ENCODE data around the gene SLC22A17. TPM values are rescaled to one million over a fixed set of nuclear protein-coding genes. Genes with fewer than 3 reads are reported as not detected.

SLC22A17 gene
- total and polyA plus RNA-seq, 2 of the 8 experiments (the other 6 are each of a cell fraction or from before 2014, with no cell fraction given) = 43.0 to 49.0 TPM

- Histone ChIP-seq H3K4ac (replicated peaks; ENCODE audit: insufficient read length, low read depth, low read length) (no peak overlapping the region), H3K9ac (replicated peaks in 1 of 4; ENCODE audit: extremely low read depth in 1 of 4, low read depth in 3 of 4, low read length in 3 of 4) (no peak overlapping the region), H3K27me3 (replicated peaks in 1 of 4; ENCODE audit: control insufficient read depth in 3 of 4, extremely low read depth in 1 of 4, insufficient read depth in 3 of 4, low read length in 3 of 4) (peaks cover 0 to 14% (median 10%) of the 10 kb centered on the region in 4 experiments; a peak in 6 of 7 replicates), H4K8ac (ENCODE audit: extremely low read depth, insufficient read depth, low read length) (no peak overlapping the region), H4K5ac (ENCODE audit: insufficient read length, low read depth, low read length) (no peak overlapping the region), H3K27ac (ENCODE audit: low read depth, low read length) (no peak overlapping the region), H3K9me3 (ENCODE audit: insufficient read depth in 2 of 2, low read depth in 1 of 2, low read length in 1 of 2) (no peaks in the 10 kb centered on the region), H2AFZ (ENCODE audit: low read length) (no peak overlapping the region), H3K4me1 (replicated peaks in 1 of 4; ENCODE audit: control insufficient read depth in 3 of 4, insufficient read depth in 4 of 4, low read length in 3 of 4) (peaks cover 0 to 3% (median 2%) of the 10 kb centered on the region in 4 experiments; a peak in 4 of 7 replicates), H3K36me3 (ENCODE audit: control insufficient read depth in 2 of 4, insufficient read depth in 4 of 4, low read length in 3 of 4) (peaks cover 0 to 22% (median 8%) of the 10 kb centered on the region in 4 experiments; a peak in 4 of 8 replicates), H3K4me2 (ENCODE audit: insufficient read depth in 1 of 2, low read depth in 2 of 2, low read length in 2 of 2) (no peak overlapping the region), H2AK5ac (ENCODE audit: low read depth, low read length) (no peak overlapping the region), H3K79me2 (ENCODE audit: control insufficient read depth in 1 of 2, insufficient read depth in 2 of 2, low read length in 2 of 2) (no peaks in the 10 kb centered on the region), H3K23me2 (ENCODE audit: low read depth, low read length) (peaks cover 10% of the 10 kb centered on the region), H4K91ac (replicated peaks; ENCODE audit: insufficient read length, low read length) (no peak overlapping the region), H2BK20ac (ENCODE audit: low read length) (no peak overlapping the region), H3K4me3 (ENCODE audit: extremely low read depth in 1 of 4, insufficient read depth in 2 of 4, low read depth in 3 of 4, low read length in 4 of 4) (no peak overlapping the region), H2BK5ac (ENCODE audit: low read depth, low read length) (no peak overlapping the region), H3K79me1 (ENCODE audit: low read depth, low read length) (no peaks in the 10 kb centered on the region), H2BK15ac (ENCODE audit: low read length) (no peak overlapping the region), H3K56ac (replicated peaks; ENCODE audit: insufficient read length, low read depth, low read length) (no peak overlapping the region), H2BK12ac (ENCODE audit: low read depth, low read length) (no peak overlapping the region), H3K14ac (ENCODE audit: insufficient read length) (no peak overlapping the region), H2BK120ac (replicated peaks; ENCODE audit: low read depth, low read length) (no peak overlapping the region), H3K23ac (ENCODE audit: insufficient read length) (no peak overlapping the region), H3K18ac (ENCODE audit: extremely low read depth, low read length) (no peak overlapping the region), H4K20me1 (replicated peaks in 1 of 2; ENCODE audit: control insufficient read depth in 1 of 2, insufficient read depth in 2 of 2, low read length in 2 of 2) (peaks cover 0 to 3% of the 10 kb centered on the region in 2 experiments)
- TF ChIP-seq RAD21 (IDR thresholded peaks at IDR 0.05 in 1 of 2, conservative IDR thresholded peaks at IDR 0.05 in 1 of 2; ENCODE audit: low read depth in 2 of 2, low read length in 2 of 2) (no peak), JUN (IDR thresholded peaks at IDR 0.05; ENCODE audit: low read depth, low read length) (no peak), POLR2AphosphoS5 (IDR thresholded peaks at IDR 0.05; ENCODE audit: low read depth, low read length) (peak; percentile 62; the same call in 1 of the 2 replicates)
- no peak for DNase-seq (ENCODE audit: low read depth in 1 of 2, low spot score in 2 of 2)
- ChIA-PET POLR2A (ENCODE audit: partially characterized antibody) (interaction anchor here (0.6 to 6.4 kb wide), 4 partner anchors 9 to 193 kb away, joined by 3 to 73 read pairs (median 14); partner anchors contain the start of genes EFS and PABPN1), CTCF (ENCODE audit: partially characterized antibody) (interaction anchor here (0.9 to 20.9 kb wide), 6 partner anchors 9 to 123 kb away, joined by 3 to 333 read pairs (median 7); partner anchors contain the start of genes CMTM5 and IL25)
- WGBS, 2 experiments (ENCODE audit: extremely low coverage in 1 of 2, insufficient coverage in 1 of 2, insufficient read length in 1 of 2, insufficient replicate concordance in 2 of 2, low coverage in 1 of 2, low lambda C conversion rate in 2 of 2, missing lambda C conversion rate in 1 of 2) = 90% methylated on average over 6 of the region's 6 CpGs; no CpG with 5 or more reads in 1 of the 2 experiments
- no peak for FAIRE-seq
Measured at GRCh38 chr14:23354990-23355389, 2.3 kb upstream of the SLC22A17 start.

Data from H1 (cell line).